HG03460 (cell line): ENCODE data around the gene IFNGR2.
"Not testable (repeated sequence)": the region's sequence is repeated elsewhere in the genome, so short reads cannot be mapped to it uniquely, and the experiment has no call there.

ENCODE experiments used
- ATAC-seq: cut with Tn5 transposase; IDR thresholded peaks from one replicate; pipeline ENCODE4 v1.9.1; 2021; ENCODE audit not compliant: unreplicated experiment

Gene IFNGR2

DNA sequence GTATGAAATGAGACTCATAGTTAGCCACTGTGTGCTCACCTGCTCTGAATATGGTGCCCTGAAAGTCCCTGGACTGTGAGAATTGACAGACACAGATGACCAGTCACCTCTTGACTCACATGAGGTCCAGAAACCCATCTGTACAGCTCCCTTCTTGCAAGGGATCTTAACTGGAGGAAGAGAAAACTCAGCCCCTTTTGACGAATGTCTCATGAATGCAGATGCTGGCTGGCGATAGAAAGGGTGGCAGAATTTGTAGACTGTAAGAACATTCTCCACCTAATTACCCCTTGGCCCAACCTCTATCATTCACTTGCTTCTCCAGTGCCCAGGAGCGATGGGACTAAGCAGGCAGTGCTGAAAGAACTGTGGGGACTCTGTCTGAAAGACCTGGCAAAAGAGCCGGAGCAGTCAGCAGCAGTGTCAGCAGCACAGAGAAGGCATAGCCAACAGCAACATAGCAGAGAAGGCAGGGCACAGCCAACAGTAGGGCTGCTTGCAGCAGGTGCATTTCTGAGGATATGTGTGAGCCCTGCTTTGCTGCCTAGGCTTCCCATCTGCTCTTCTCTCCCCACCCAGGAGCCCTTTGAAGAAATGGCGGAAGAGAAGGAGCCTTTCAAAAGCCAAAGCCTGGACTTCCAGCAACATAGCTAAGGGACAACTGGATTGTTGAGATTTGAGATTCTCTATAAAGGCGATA, 25.8 kb upstream of the IFNGR2 start:
- no peak for ATAC-seq

- no peak for ATAC-seq
Measured at GRCh38 chr21:33378081-33378480, 25.1 kb upstream of the IFNGR2 start.

GRCh38 chr21:33379934-33380333, 23.3 kb upstream of the IFNGR2 start:
- not testable (repeated sequence) for ATAC-seq

- ATAC-seq = peak; percentile 51
Measured at GRCh38 chr21:33380483-33380998, 22.7 kb upstream of the IFNGR2 start.

DNA sequence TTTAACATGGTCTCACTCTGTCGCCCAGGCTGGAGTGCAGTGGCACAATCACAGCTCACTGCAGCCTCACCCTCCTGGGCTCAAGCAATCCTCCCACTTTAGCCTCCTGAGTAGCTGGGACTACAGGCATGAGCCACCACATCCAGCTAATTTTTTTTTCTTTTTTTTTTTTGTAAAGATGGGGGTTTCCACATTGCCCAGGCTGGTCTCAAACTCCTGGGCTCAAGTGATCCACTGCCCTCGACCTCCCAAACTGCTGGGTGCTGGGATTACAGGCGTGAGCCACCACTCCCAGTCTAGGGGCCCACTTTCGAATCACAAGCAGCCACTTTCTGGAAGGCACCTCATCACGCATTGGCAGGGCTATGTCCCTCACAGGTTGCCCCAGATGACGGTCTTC, 21.8 kb upstream of the IFNGR2 start:
- ATAC-seq = not testable (repeated sequence)

- peak; percentile 74 for ATAC-seq
Measured at GRCh38 chr21:33383056-33383888, 19.9 kb upstream of the IFNGR2 start.

- no peak for ATAC-seq
Measured at GRCh38 chr21:33384841-33385331, 18.3 kb upstream of the IFNGR2 start.

- no peak for ATAC-seq
Measured at GRCh38 chr21:33386222-33386784, 16.9 kb upstream of the IFNGR2 start.

GRCh38 chr21:33387294-33387693, 15.9 kb upstream of the IFNGR2 start:
- no peak for ATAC-seq

GRCh38 chr21:33388188-33388587, 15.0 kb upstream of the IFNGR2 start:
- no peak for ATAC-seq

DNA sequence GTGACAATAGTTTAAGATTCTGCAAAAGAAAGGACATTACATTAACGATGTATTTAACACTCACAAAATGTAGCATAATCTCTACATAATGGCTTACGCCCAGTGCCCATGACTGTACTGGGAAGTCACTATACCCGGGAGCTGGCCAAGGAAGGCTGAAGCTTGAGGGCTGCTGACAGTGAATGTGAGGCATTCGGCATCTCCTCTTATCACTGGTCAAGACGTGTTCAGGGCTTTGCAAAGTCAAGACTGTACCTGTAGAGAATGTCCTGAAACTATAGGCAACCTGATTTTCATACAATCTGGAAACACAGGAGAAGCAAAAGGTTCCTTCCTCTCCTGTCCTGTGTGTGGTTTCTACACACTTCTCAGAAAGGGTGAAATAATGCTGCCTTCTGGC, 12.7 kb upstream of the IFNGR2 start:
- no peak for ATAC-seq

DNA sequence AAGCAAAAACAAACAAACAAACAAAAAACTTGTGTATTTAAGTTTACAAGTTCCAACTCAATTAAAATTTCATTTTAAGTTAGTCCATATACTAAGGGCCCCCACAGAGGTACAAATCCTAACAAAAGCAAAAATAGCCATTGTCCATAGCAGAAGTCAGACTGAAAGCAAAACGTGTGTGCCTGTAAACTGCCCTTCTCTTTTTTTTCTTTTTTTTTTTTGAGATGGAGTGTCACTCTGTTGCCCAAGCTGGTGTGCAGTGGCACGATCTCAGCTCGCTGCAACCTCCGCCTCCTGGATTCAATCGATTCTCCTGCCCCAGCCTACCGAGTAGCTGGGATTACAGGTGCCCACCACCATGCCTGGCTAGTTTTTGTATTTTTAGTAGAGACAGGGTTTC, 11.6 kb upstream of the IFNGR2 start:
- no peak for ATAC-seq

- ATAC-seq = no peak
Measured at GRCh38 chr21:33392284-33392985, 10.8 kb upstream of the IFNGR2 start.

- no peak for ATAC-seq
Measured at GRCh38 chr21:33393348-33393747, 9.9 kb upstream of the IFNGR2 start.

- ATAC-seq = no peak
Measured at GRCh38 chr21:33394260-33394659, 9.0 kb upstream of the IFNGR2 start.

GRCh38 chr21:33395891-33396331, 7.3 kb upstream of the IFNGR2 start:
- ATAC-seq = no peak

- no peak for ATAC-seq
Measured at GRCh38 chr21:33396436-33396835, 6.8 kb upstream of the IFNGR2 start.

- ATAC-seq = no peak
Measured at GRCh38 chr21:33396951-33397350, 6.3 kb upstream of the IFNGR2 start.

DNA sequence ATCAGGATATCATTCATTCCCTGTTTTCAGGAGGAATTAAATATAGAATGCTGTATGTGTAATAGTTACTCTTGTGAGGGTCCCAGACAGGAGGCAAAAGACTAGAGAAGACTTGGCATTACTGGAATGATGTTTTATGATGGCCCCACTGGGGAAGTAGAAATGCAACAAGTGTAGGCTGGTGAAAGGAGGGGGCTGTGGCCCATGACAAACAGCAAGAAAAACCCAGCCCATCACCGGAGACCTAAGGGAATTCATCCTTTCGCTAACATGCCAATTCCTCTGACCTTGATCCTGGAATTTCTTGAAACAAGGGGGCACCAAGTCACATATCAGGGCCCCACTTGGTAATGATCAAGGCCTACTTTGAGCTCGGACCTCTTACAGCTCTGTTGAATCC, 5.5 kb upstream of the IFNGR2 start:
- ATAC-seq = no peak

- ATAC-seq = no peak
Measured at GRCh38 chr21:33398361-33398760, 4.9 kb upstream of the IFNGR2 start.

- no peak for ATAC-seq
Measured at GRCh38 chr21:33401630-33401992, 1.6 kb upstream of the IFNGR2 start.
